ENCODE results near the gene CAMK4.

DNA sequence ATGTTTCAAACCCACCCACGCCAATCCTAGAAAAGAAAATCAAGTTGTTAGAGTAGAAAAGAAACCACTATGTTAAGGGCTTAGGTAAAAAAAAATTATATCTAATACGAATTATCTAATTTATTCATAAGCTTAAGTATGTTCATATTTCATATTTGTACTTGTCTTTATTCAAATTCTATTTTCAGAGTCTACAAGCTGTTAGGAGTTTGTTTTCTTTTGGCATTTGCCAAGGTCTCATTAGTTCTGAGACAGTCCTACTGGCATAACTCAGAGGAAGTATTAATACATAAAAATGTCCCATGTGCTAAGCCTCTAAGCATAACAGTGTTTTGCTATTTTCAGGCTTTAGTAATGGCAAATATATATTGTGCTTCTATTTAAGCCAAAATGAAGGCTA, 230.6 kb downstream of the CAMK4 start:
- TF ChIP-seq, protein P1, sequence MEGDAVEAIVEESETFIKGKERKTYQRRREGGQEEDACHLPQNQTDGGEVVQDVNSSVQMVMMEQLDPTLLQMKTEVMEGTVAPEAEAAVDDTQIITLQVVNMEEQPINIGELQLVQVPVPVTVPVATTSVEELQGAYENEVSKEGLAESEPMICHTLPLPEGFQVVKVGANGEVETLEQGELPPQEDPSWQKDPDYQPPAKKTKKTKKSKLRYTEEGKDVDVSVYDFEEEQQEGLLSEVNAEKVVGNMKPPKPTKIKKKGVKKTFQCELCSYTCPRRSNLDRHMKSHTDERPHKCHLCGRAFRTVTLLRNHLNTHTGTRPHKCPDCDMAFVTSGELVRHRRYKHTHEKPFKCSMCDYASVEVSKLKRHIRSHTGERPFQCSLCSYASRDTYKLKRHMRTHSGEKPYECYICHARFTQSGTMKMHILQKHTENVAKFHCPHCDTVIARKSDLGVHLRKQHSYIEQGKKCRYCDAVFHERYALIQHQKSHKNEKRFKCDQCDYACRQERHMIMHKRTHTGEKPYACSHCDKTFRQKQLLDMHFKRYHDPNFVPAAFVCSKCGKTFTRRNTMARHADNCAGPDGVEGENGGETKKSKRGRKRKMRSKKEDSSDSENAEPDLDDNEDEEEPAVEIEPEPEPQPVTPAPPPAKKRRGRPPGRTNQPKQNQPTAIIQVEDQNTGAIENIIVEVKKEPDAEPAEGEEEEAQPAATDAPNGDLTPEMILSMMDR (IDR thresholded peaks at IDR 0.05; ENCODE audit: low read depth, low read length, missing input control): no peak
- TF ChIP-seq JUND (IDR thresholded peaks at IDR 0.05): no peak
- TF ChIP-seq FOXA1 (IDR thresholded peaks at IDR 0.05): no peak
- TF ChIP-seq HNF4A (conservative IDR thresholded peaks at IDR 0.05): no peak
- TF ChIP-seq RXRA (IDR thresholded peaks at IDR 0.05): no peak
